HG03060 (cell line): ENCODE results near the gene RNGTT.
"Not testable (repeated sequence)": the region's sequence is repeated elsewhere in the genome, so short reads cannot be mapped to it uniquely, and the experiment has no call there.

Experiments
- ATAC-seq: cut with Tn5 transposase; IDR thresholded peaks from one replicate; pipeline ENCODE4 v1.9.1; 2021; ENCODE audit warnings: low read depth, moderate number of reproducible peaks; ENCODE audit not compliant: unreplicated experiment

The RNGTT gene

GRCh38 chr6:88741939-88742338 lies 221.5 kb downstream of the RNGTT start:
- ATAC-seq = no peak

- ATAC-seq = no peak
These were observed 222.3 kb downstream of the RNGTT start for GRCh38 chr6:88741071-88741470.

GRCh38 chr6:88734544-88734943 lies 228.9 kb downstream of the RNGTT start:
- ATAC-seq = no peak

GRCh38 chr6:88730611-88731011 lies 232.8 kb downstream of the RNGTT start:
- no peak for ATAC-seq

GRCh38 chr6:88728756-88729155 lies 234.7 kb downstream of the RNGTT start:
- ATAC-seq = no peak

GRCh38 chr6:88726409-88726808 lies 237.0 kb downstream of the RNGTT start:
- not testable (repeated sequence) for ATAC-seq

- ATAC-seq = no peak
These were observed 238.1 kb downstream of the RNGTT start for GRCh38 chr6:88725111-88725975.

GRCh38 chr6:88722686-88723085 lies 240.7 kb downstream of the RNGTT start:
- ATAC-seq = no peak

- ATAC-seq = not testable (repeated sequence)
These were observed 247.0 kb downstream of the RNGTT start for GRCh38 chr6:88716399-88716798.

- ATAC-seq = no peak
These were observed 251.0 kb downstream of the RNGTT start for GRCh38 chr6:88712243-88712936.

- no peak for ATAC-seq
These were observed 253.6 kb downstream of the RNGTT start for GRCh38 chr6:88709819-88710246.

- no peak for ATAC-seq
These were observed 255.1 kb downstream of the RNGTT start for GRCh38 chr6:88708197-88708744.

- ATAC-seq = peak; percentile 79
These were observed 257.8 kb downstream of the RNGTT start for GRCh38 chr6:88705601-88706000.

GRCh38 chr6:88704980-88705379 lies 258.4 kb downstream of the RNGTT start:
- ATAC-seq = no peak

GRCh38 chr6:88702956-88703556 lies 260.4 kb downstream of the RNGTT start:
- ATAC-seq = no peak

- ATAC-seq = no peak
These were observed 264.8 kb downstream of the RNGTT start for GRCh38 chr6:88698661-88699060.

- no peak for ATAC-seq
These were observed 267.5 kb downstream of the RNGTT start for GRCh38 chr6:88695937-88696336.

- no peak for ATAC-seq
These were observed 279.7 kb downstream of the RNGTT start for GRCh38 chr6:88683734-88684133.

GRCh38 chr6:88680654-88681053 lies 282.8 kb downstream of the RNGTT start:
- ATAC-seq = no peak

GRCh38 chr6:88679841-88680240 lies 283.6 kb downstream of the RNGTT start:
- no peak for ATAC-seq

GRCh38 chr6:88677356-88677755 lies 286.1 kb downstream of the RNGTT start:
- ATAC-seq = no peak
